ENCODE results near the gene RGS7. TPM values are rescaled to one million over a fixed set of nuclear protein-coding genes. Genes with fewer than 3 reads are reported as not detected.

Gene RGS7
- total and polyA plus RNA-seq, 2 of the 8 experiments (the other 6 are each of a cell fraction or from before 2014, with no cell fraction given), result 1.6 to 3.0 TPM

- Histone ChIP-seq H3K14ac (ENCODE audit: insufficient read length) (no peak overlapping the region), H3K9me3 (ENCODE audit: insufficient read depth in 2 of 2, low read depth in 1 of 2, low read length in 1 of 2) (peaks cover 0 to 5% of the 10 kb centered on the region in 2 experiments; a peak in 1 of 4 replicates), H3K9ac (replicated peaks in 1 of 4; ENCODE audit: extremely low read depth in 1 of 4, low read depth in 3 of 4, low read length in 3 of 4) (no peak overlapping the region), H2BK15ac (ENCODE audit: low read length) (no peak overlapping the region), H3K79me2 (ENCODE audit: control insufficient read depth in 1 of 2, insufficient read depth in 2 of 2, low read length in 2 of 2) (no peaks in the 10 kb centered on the region), H2BK20ac (ENCODE audit: low read length) (no peak overlapping the region), H2AFZ (ENCODE audit: low read length) (no peak overlapping the region), H3K27ac (ENCODE audit: low read depth, low read length) (no peak overlapping the region), H3K27me3 (replicated peaks in 1 of 4; ENCODE audit: control insufficient read depth in 3 of 4, extremely low read depth in 1 of 4, insufficient read depth in 3 of 4, low read length in 3 of 4) (no peaks in the 10 kb centered on the region), H3K23ac (ENCODE audit: insufficient read length) (no peak overlapping the region), H3K4me3 (ENCODE audit: extremely low read depth in 1 of 4, insufficient read depth in 2 of 4, low read depth in 3 of 4, low read length in 4 of 4) (no peak overlapping the region), H3K4me1 (replicated peaks in 1 of 4; ENCODE audit: control insufficient read depth in 3 of 4, insufficient read depth in 4 of 4, low read length in 3 of 4) (peaks cover 0 to 8% (median 2%) of the 10 kb centered on the region in 4 experiments; a peak in 2 of 7 replicates), H3K4me2 (ENCODE audit: insufficient read depth in 1 of 2, low read depth in 2 of 2, low read length in 2 of 2) (no peak overlapping the region), H2AK5ac (ENCODE audit: low read depth, low read length) (no peak overlapping the region), H4K5ac (ENCODE audit: insufficient read length, low read depth, low read length) (no peak overlapping the region), H3K18ac (ENCODE audit: extremely low read depth, low read length) (no peak overlapping the region), H3K4ac (replicated peaks; ENCODE audit: insufficient read length, low read depth, low read length) (no peak overlapping the region), H4K91ac (replicated peaks; ENCODE audit: insufficient read length, low read length) (no peak overlapping the region), H4K8ac (ENCODE audit: extremely low read depth, insufficient read depth, low read length) (no peak overlapping the region), H3K23me2 (ENCODE audit: low read depth, low read length) (no peaks in the 10 kb centered on the region), H4K20me1 (replicated peaks in 1 of 2; ENCODE audit: control insufficient read depth in 1 of 2, insufficient read depth in 2 of 2, low read length in 2 of 2) (no peaks in the 10 kb centered on the region), H2BK5ac (ENCODE audit: low read depth, low read length) (no peak overlapping the region), H2BK12ac (ENCODE audit: low read depth, low read length) (no peak overlapping the region), H2BK120ac (replicated peaks; ENCODE audit: low read depth, low read length) (no peak overlapping the region), H3K79me1 (ENCODE audit: low read depth, low read length) (no peaks in the 10 kb centered on the region), H3K56ac (replicated peaks; ENCODE audit: insufficient read length, low read depth, low read length) (no peak overlapping the region), H3K36me3 (ENCODE audit: control insufficient read depth in 2 of 4, insufficient read depth in 4 of 4, low read length in 3 of 4) (no peaks in the 10 kb centered on the region)
- DNase-seq (ENCODE audit: low read depth in 1 of 2, low spot score in 2 of 2), result no peak
- 92% methylated on average over 6 of the region's 6 CpGs; no CpG with 5 or more reads in 1 of the 2 experiments for WGBS, 2 experiments (ENCODE audit: extremely low coverage in 1 of 2, insufficient coverage in 1 of 2, insufficient read length in 1 of 2, insufficient replicate concordance in 2 of 2, low coverage in 1 of 2, low lambda C conversion rate in 2 of 2, missing lambda C conversion rate in 1 of 2)
- POLR2A ChIA-PET (ENCODE audit: partially characterized antibody), result no interaction called here
- FAIRE-seq, result no peak
- CTCF ChIA-PET (ENCODE audit: partially characterized antibody), result interaction anchor here (0.7 kb wide), 1 partner anchor 10 kb away, joined by 3 read pairs; no protein-coding TSS in a partner anchor
- TF ChIP-seq SUZ12 (IDR thresholded peaks at IDR 0.05; ENCODE audit: low read length), result no peak
Observed at GRCh38 chr1:241212628-241213027, 144.4 kb downstream of the RGS7 start.
